ENCODE measurements around the gene AVPR2.

The AVPR2 gene

GRCh38 chrX:153886915-153887314 lies 17.6 kb upstream of the AVPR2 start:
- DNase-seq, result no peak

GRCh38 chrX:153887385-153887784 lies 17.1 kb upstream of the AVPR2 start:
- no peak for DNase-seq

- DNase-seq, result no peak
These were observed 16.1 kb upstream of the AVPR2 start for GRCh38 chrX:153888344-153888743.

- DNase-seq, result no peak
These were observed 15.3 kb upstream of the AVPR2 start for GRCh38 chrX:153889123-153889522.

GRCh38 chrX:153897899-153898298 lies 6.6 kb upstream of the AVPR2 start:
- DNase-seq, result no peak

- peak; percentile 55 for DNase-seq
These were observed 3.4 kb upstream of the AVPR2 start for GRCh38 chrX:153900831-153901752.

GRCh38 chrX:153901753-153902140 lies 2.7 kb upstream of the AVPR2 start:
- DNase-seq, result no peak

GRCh38 chrX:153902385-153902784 lies 2.1 kb upstream of the AVPR2 start:
- DNase-seq, result no peak

- no peak for DNase-seq
These were observed 1.1 kb upstream of the AVPR2 start for GRCh38 chrX:153903238-153903980.

GRCh38 chrX:153905481-153906095 lies 1.1 kb downstream of the AVPR2 start:
- DNase-seq, result no peak

GRCh38 chrX:153906126-153906917 lies 1.8 kb downstream of the AVPR2 start:
- no peak for DNase-seq

GRCh38 chrX:153907456-153907855 lies 3.0 kb downstream of the AVPR2 start:
- no peak for DNase-seq

GRCh38 chrX:153908219-153908860 lies 3.9 kb downstream of the AVPR2 start:
- DNase-seq, result no peak

- no peak for DNase-seq
These were observed 4.8 kb downstream of the AVPR2 start for GRCh38 chrX:153909024-153909979.

GRCh38 chrX:153909980-153910360 lies 5.5 kb downstream of the AVPR2 start:
- DNase-seq, result no peak

GRCh38 chrX:153910446-153910845 lies 6.0 kb downstream of the AVPR2 start:
- DNase-seq, result no peak

GRCh38 chrX:153911798-153912197 lies 7.3 kb downstream of the AVPR2 start:
- no peak for DNase-seq

- DNase-seq, result no peak
These were observed 8.7 kb downstream of the AVPR2 start for GRCh38 chrX:153913211-153913610.

GRCh38 chrX:153913701-153914100 lies 9.2 kb downstream of the AVPR2 start:
- no peak for DNase-seq

- DNase-seq, result no peak
These were observed 13.4 kb downstream of the AVPR2 start for GRCh38 chrX:153917869-153918268.

- no peak for DNase-seq
These were observed 14.8 kb downstream of the AVPR2 start for GRCh38 chrX:153919281-153919680.
